GF-D8 (cell line): ENCODE results near the gene GJA5.
"Not testable (repeated sequence)": the region's sequence is repeated elsewhere in the genome, so short reads cannot be mapped to it uniquely, and the experiment has no call there.

ENCODE experiments used
- DNase-seq: peaks from one replicate; lab custom pipeline; 2025; lab: John Stamatoyannopoulos, UW

GJA5 gene

DNA sequence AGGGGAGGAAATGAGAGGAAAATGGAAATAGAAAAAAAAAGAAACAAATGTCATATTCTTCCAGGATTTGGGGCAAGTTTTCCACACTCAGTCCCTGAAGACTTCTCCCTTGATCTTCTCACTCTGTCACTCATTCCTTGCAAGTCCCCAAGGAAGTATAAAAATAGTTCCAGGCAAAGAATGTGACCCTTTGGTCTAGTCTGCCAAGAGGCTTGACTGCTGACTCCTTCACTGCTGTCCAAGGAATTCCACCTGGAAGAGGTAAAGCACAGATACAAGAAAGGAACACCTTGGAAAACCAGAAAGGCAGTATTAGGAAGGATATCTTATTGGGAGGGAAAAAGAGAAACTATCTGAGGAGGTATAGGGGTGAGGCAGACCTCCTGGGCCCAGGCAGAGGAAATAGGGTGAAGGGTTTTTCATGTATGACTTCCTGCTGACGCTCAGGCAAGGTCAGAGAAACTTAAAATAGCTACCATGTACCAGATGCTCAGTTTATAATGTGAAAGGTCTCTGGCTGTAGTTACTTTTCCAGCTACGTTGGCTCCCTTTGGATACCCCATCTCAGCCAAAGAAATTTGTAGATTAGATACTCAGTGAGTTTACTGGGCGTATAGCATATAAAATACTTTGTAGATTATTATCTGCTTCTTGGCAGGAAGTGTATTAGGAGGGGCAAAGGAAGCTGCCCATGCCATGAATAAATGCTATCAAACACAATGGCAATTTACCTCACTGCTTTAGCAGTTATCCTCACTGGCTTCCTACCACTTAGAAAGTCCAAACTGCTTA lies 2.0 kb upstream of the GJA5 start:
- no peak for DNase-seq

DNA sequence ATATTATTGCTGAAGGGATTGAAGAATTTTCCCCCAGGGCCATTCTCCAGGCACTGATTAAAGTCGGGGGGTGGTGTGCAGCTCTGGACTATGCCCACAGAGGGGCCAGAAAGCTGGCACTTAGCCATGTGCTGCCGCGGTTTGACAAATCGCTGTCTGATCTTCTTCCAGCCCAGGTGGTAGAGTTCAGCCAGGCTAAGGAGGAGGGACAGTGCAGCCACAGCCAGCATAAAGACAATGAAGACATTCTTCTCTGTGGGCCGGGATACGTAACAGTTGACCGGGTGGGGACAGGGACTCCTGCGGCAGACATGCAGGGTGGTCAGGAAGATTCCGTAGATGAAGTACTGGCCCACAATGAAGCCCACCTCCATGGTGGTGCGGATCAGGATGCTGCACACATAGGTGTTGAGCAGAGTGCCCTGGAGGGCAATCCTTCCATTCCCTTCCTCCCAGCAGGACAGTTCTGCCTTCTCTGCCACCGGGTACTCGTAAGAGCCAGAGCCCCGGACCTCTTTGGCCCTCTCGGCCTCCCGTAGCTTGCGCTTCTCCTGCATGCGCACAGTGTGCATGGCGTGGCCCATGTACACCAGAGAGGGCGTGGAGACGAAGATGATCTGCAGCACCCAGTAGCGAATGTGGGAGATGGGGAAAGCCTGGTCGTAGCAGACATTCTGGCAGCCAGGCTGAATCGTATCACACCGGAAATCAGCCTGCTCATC lies 1.9 kb downstream of the GJA5 start:
- no peak for DNase-seq

GRCh38 chr1:147757015-147757990 lies 3.1 kb downstream of the GJA5 start:
- no peak for DNase-seq

DNA sequence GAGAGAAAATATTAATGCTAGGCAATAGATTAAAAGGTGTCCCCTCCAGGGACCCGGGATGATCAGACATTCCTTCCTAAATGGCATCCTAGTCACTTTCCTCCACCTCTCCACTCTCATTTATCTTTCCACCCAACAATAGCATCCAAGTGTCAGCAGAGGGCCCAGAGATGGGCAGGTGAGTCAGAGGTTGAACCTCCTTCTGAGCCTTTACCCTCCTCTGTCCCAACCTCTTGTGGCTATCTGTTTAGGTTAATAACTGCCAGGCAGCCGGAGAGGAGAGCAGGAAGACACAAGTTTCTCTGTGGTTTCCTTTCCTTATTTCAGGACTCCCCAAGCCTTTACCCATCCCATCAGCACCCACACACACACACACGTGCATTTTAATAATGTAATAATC lies 4.1 kb downstream of the GJA5 start:
- DNase-seq: no peak

- DNase-seq: no peak
These were observed 5.7 kb downstream of the GJA5 start for GRCh38 chr1:147754661-147755060.

DNA sequence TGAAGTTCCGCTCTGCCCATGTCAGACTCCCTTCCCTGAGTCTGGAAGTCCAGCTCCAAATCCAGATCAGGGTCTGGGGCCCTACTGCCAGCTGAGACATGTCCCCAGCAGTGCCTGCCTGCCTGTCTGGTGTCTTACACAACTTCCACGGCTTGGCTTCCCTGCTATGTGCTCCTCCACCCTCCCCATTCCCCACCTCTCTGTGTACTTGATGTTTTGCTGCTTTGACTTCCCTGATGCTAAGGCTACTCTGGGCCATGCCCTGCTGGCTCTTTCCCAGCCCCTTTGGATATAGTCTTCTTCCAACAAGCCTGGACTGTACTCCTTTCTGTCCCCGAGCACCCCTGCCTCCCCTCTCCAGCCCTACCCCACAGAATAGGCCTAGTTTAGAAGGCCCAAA lies 7.3 kb downstream of the GJA5 start:
- no peak for DNase-seq

DNA sequence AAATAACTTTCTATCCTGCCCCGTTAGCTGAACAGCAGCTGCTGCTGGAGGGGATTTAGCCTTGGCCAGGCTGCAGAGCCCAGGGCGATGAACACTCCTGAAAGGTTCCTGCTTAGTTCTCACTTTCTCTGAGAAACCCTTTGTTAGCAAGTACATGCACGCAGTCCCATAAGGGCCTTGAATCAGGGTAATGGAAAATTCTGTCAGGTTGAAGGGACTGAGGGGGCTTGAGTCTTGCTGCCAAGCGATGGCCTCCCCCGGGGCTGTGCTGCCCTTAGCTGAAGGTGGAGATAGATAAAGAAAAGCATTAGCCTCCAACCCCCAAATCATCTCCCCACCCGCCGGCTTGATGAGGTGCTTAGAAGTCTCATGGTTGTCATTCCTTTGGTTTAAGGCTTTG lies 7.9 kb downstream of the GJA5 start:
- no peak for DNase-seq

GRCh38 chr1:147751346-147751745 lies 9.1 kb downstream of the GJA5 start:
- DNase-seq: no peak

DNA sequence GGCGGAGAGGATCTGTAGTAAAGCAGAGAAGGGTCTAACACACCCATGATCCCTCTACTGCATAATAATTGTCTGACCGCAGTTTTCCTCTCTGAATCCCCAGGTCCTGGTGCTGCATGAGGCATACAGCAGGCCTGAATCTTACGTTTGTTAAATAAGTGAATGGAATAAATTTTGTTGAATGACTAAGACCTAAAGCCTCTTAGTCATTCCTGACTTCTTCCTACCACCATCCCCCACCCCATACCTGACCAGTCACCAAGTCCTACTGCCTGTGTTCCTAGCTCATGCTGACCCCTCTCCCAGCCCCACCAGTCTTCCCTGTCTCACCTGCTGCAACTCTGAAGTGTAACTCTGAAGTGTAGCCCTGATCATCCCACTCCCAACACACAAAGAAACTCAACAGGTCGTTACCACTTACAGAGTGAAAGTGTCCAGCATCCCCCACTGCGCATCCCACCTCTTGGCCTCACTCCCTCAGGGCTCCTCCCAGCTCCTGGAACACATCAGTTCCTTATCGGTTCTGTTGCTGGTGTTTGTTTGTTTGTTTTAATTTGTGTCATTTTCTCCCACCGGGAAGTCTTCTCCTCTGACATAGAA lies 9.7 kb downstream of the GJA5 start:
- DNase-seq: no peak

- DNase-seq: no peak
These were observed 10.6 kb downstream of the GJA5 start for GRCh38 chr1:147749792-147750191.

GRCh38 chr1:147748676-147749350 lies 11.6 kb downstream of the GJA5 start:
- no peak for DNase-seq

DNA sequence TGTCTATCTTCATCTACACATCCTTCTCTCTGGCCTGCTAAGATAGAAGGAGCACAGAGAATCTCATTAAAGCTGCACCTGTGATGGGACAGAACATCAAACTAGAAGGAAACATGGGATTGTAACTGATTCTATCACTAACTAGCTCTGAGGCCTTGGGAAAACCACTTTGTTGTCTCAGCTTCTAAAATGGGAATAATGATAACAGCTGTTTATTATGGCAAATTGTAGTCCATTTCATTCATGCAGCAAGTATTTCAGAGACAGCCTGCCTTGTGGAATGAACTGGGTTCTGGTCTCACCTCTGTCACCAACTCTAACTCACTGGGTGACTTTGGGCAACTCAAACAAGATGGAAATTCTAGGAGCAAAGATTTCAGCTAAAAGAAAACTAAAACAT lies 12.4 kb downstream of the GJA5 start:
- no peak for DNase-seq

DNA sequence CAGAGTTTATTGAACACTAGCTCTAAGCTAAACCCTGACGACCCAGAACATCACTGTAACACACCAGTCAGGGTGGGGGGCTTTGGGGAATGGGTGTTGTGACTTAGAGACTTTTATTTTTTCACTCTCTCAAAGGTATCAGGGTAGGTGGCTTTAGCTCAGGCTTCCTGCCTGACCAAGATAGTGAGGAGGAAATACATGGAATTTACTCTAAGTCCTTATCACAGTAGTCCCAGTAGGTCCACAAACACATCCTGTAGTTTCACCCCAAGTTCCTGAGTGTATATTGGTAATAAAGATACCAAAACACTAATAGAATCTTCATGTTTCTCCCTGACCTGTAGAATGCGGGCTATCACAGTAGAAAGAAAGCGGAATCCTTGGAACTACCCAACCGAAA lies 15.1 kb downstream of the GJA5 start:
- no peak for DNase-seq

DNA sequence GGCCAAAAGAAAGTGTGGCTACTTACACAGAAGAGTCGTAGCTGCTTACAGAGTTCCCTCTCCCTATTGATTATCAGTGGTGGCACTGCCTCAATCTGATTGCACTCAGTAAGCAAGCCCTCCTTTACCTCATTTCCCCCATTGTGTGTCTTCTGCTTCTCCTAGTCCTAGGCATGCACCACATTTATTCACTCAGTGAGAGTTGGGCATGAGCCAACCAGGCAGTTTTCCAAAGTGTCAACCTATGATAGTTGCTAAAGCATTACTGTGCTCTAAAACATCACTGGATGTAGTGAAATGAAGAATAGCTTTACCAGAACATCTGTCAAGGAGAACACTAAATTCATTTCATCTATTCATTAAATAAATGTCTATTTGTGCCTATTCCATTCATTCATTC lies 19.3 kb downstream of the GJA5 start:
- no peak for DNase-seq

GRCh38 chr1:147740391-147740790 lies 20.0 kb downstream of the GJA5 start:
- DNase-seq: no peak

DNA sequence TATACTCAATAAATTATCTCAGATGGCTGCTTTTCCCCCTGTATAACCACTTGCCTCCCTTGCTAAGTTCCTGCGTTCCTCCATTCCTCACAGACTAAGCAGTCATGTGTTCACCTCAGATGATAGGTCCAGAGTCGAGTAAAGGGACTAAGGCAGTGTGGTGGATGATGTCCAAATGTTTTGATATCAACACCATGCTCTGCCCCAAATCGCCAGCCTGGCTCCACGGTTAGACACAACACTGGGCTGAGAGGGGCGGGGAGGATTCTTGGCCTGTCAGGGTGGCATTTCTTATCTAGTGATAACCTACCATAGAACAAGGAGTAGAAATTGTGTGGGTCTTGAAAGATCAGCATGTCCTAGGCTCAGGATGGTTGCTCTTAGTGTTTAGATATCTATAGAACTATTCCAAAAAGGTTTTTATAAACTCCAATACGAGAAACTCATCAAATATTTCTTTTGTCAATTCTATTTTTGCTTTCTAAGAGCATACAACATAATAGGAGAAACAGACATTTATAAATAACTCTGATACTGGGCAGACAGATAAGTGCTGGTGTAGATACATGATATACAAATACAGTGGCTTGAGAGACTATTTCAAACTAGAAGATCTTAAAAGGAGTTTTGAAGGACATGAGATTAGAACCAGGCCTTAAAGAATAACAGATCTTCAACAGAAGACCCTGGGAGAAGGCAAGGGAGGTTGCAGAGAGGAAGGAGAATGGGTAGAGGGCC lies 21.5 kb downstream of the GJA5 start:
- DNase-seq: no peak

DNA sequence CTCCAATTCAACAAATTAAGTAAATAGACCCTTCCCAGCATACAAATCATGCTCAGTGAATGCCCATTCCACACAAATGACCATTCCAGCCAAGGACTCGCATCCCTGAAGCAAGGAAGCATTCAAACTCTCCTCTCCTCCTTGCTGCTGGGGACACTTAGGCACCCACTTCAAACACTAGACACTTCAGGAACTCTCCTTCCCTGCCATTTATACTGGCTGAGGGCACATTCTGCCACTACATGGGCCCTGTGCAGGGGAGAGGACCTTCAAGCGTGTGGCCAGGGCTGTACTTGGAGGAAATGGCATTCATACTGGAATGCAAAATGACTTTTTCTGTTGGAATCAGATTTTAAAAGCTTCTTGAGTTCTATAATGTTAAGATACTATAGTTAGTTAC lies 22.3 kb downstream of the GJA5 start:
- no peak for DNase-seq

DNA sequence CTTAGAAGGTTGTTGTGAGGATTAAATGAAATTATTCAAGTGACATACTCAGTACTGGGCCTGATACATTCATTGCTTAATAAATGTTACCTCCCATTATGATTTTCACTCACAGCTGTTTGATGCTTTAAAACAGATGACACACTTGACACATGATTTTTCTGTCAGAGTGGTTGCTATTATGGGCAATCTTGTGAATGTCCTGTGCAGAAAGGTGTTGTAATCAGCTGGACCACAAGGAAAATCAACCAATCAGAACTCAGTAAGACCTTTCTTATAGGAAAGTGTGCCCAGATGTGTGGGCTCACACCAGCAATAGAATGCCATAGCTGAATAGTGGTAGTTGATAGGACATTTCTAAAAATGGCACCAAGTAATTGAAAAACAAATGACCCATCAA lies 23.5 kb downstream of the GJA5 start:
- DNase-seq: no peak

DNA sequence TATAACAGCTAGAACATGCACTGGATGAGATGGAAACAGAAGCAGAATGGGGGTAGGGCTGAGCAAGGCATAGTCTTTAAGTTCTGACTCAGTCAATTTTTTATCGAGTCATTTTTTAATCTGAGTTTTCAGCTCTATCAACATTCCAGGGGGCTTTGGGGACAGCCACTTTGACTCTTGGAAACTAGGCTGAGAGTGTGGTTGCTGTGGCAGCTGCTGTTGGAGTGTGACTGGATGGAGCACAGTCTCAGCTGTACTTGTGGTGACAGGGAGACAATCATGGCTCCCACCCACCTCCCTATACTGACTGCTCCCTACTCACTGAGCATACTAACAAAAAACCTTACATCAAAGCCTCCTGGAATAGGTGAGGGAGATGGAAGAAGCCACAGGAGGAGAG lies 25.0 kb downstream of the GJA5 start:
- no peak for DNase-seq

GRCh38 chr1:147734291-147734841 lies 26.0 kb downstream of the GJA5 start:
- not testable (repeated sequence) for DNase-seq
